ENCODE data around the gene FBXO31.

Gene FBXO31

DNA sequence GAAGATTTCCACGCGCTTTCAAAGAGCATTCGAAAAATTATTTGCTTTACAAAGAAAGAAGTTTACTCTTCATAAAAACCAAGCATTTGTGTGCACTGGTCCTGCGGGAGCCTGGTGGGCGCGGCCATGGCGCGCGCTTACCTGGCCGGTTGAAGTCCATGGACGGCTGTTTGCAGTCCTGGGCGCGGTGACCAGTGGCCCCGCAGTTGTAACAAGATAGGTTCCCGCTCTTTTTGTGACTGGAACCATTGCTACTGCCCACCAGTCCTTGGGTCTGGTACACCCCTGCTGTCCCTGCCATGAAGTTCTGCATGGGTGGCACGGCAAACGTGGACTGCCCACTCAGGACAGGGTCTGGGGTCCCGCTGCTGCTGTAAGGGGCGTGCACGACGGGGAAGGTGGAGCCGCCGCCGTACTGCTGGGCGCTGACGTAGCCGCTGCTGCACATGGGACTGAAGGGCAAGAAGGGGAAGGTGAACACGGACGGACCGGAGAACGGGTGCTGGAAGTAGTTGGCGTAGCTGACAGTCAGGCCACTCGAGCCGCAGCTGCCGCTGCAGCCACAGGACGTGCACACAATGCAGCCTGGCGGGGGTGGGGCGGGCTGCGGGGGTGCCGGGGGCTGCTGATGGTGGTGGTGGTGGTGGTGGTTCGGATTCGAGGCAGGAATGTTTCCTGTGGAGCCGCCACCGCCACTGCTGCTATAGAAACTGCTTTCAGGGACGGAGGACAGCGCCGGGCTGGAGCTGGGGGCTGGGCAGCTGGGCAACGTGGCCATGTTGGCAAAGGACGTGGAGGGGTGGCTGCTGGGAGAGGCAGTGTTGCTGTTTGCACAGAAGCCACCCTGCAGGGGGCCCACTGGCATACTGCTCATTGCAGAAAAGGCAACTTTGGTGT is 28.0 kb upstream of the FBXO31 start:
- no peak for DNase-seq (ENCODE audit: low read depth)
- TF ChIP-seq, protein P1, sequence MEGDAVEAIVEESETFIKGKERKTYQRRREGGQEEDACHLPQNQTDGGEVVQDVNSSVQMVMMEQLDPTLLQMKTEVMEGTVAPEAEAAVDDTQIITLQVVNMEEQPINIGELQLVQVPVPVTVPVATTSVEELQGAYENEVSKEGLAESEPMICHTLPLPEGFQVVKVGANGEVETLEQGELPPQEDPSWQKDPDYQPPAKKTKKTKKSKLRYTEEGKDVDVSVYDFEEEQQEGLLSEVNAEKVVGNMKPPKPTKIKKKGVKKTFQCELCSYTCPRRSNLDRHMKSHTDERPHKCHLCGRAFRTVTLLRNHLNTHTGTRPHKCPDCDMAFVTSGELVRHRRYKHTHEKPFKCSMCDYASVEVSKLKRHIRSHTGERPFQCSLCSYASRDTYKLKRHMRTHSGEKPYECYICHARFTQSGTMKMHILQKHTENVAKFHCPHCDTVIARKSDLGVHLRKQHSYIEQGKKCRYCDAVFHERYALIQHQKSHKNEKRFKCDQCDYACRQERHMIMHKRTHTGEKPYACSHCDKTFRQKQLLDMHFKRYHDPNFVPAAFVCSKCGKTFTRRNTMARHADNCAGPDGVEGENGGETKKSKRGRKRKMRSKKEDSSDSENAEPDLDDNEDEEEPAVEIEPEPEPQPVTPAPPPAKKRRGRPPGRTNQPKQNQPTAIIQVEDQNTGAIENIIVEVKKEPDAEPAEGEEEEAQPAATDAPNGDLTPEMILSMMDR (IDR thresholded peaks at IDR 0.05; ENCODE audit: low read length, missing control alignments) = no peak
- H3K4me3 ChIP-seq (replicated peaks; ENCODE audit: low read depth, low read length) = no peak overlapping the region

GRCh38 chr16:87410968-87411367 is 27.4 kb upstream of the FBXO31 start:
- H3K4me3 ChIP-seq (replicated peaks; ENCODE audit: low read depth, low read length) = no peak overlapping the region
- TF ChIP-seq, protein P1 (IDR thresholded peaks at IDR 0.05; ENCODE audit: low read length, missing control alignments) = no peak
- no peak for DNase-seq (ENCODE audit: low read depth)

DNA sequence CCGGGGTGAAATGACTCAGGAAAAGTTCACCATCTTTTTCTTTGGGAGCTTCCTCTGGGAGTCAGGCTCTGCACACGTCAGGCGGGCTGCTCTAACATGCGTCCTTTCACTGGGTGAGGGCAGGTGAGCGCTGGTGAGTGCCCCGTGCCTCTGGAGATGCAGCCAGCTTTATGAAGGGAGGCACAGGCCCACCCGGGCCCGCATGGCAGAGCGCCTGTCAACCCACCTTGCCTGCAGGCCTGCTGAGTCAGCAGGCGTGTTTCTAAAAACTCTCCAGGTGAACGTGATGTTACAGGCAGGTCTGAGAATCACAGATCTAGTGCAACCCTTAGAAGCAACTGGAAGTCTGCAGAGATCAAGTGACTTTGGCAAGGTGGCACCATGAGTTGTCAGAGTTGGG is 27.0 kb upstream of the FBXO31 start:
- no peak overlapping the region for H3K4me3 ChIP-seq (replicated peaks; ENCODE audit: low read depth, low read length)
- no peak for DNase-seq (ENCODE audit: low read depth)
- TF ChIP-seq, protein P1 (IDR thresholded peaks at IDR 0.05; ENCODE audit: low read length, missing control alignments) = no peak

GRCh38 chr16:87409781-87410180 is 26.2 kb upstream of the FBXO31 start:
- H3K4me3 ChIP-seq (replicated peaks; ENCODE audit: low read depth, low read length) = no peak overlapping the region
- DNase-seq (ENCODE audit: low read depth) = no peak
- TF ChIP-seq, protein P1 (IDR thresholded peaks at IDR 0.05; ENCODE audit: low read length, missing control alignments) = no peak

DNA sequence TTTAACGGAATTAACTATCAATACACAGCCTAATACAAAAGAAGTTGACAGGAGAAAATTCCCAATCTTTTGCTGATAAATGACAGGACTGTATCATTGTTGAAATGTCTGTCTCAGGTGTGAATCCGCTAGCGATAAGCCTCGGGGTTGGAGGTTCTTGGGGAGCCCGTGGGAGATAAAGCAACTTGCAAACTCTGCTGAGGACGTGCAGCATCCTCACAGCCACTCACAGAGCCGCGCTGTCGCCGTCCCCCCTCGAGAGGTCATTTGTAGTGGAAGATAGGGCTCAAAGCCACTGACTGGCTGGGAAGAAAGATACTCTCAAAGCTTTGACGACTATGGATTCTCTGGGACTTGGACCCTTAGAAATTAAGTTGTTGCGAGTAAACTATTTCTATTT is 25.6 kb upstream of the FBXO31 start:
- no peak overlapping the region for H3K4me3 ChIP-seq (replicated peaks; ENCODE audit: low read depth, low read length)
- no peak for DNase-seq (ENCODE audit: low read depth)
- TF ChIP-seq, protein P1 (IDR thresholded peaks at IDR 0.05; ENCODE audit: low read length, missing control alignments) = no peak

DNA sequence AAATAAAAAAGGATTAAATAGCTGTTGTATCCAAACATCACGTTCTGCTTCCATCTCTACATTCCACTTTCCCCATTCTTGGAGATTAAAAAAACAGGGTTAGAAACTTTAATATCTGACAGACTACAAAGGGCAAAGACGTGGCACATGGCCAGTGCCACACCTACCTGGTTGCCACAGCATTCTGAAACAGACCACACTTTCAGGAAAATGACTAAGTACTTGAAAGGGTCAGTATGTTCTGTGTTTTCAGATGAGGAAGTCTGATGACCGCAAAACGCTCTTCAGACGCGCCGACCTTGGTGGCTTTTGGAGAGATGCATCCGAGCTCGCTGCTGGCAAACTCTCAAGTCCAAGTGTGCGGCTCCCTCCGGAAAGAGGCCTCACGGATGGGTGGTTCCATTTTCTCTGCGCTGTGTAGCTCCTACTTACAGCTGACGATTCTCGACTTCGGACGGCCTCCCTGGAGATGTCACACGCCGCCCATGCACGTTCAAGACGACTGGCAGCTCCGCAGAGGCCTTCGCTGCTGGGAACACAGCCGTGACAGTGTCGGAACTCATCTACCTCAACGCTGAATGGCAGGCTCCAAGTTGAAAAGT is 24.0 kb upstream of the FBXO31 start:
- peak; percentile 26 for DNase-seq (ENCODE audit: low read depth)
- H3K4me3 ChIP-seq (replicated peaks; ENCODE audit: low read depth, low read length) = no peak overlapping the region
- TF ChIP-seq, protein P1 (IDR thresholded peaks at IDR 0.05; ENCODE audit: low read length, missing control alignments) = no peak
